HepG2 (cell line): Measurements from ENCODE around the gene GPR162. TPM values are rescaled to one million over a fixed set of nuclear protein-coding genes. Genes with fewer than 3 reads are reported as not detected.

Experiments used
- ATAC-seq: fragments of 200-7000 bp; cut with Tn5 transposase; 3 replicates; pipeline ENCODE4 v1.9.1; 2020; ENCODE audit warnings: mild to moderate bottlenecking, moderate library complexity
- BruUV-seq: library from RNA; stranded (reverse); fragments of 400-500 nt; replicated peaks from 2 replicates; lab custom pipeline; 2021; lab: Mats Ljungman, UMichigan
- CTCF ChIA-PET: fragments of 300-600 bp; formaldehyde crosslinking; extraction: SDS; loops from one replicate; lab custom pipeline; 2021; ENCODE audit warnings: low total read pairs, inconsistent platforms, low intra/inter-chr PET ratio; lab: Yijun Ruan, JAX
- POLR2A ChIA-PET: fragments of 350-600 bp; sonication (Branson Sonifier 250); formaldehyde crosslinking; loops from one replicate; lab custom pipeline; 2020; ENCODE audit warnings: antibody characterized with exemption, inconsistent platforms; lab: Yijun Ruan, JAX
- DNase-seq: peaks from one replicate; pipeline ENCODE4 v3.0.0-alpha.2; 2015; ENCODE audit warnings: low spot score
- FAIRE-seq: peaks from 3 replicates; lab custom pipeline; 2011; peaks lifted over from hg19 to GRCh38; lab: Jason Lieb, UNC
- H2AFZ ChIP-seq: one replicate; pipeline ENCODE4 v1.6.1; 2011; ENCODE audit warnings: low read length, inconsistent platforms
- H3K27ac ChIP-seq: fragments of 300-600 bp; 3 replicates; pipeline ENCODE4 v1.8.0; 2011; ENCODE audit warnings: mixed run types, mild to moderate bottlenecking, mixed read lengths, low read length, inconsistent platforms; ENCODE audit not compliant: insufficient read depth; ENCODE audit errors: extremely low read length
- H3K27me3 ChIP-seq, 2 experiments: fragments of 200-600 bp in 1 of 2; 2 replicates in 1 of 2; 3 replicates in 1 of 2; pipeline versions ENCODE4 v1.6.0 to v1.8.0; 2011; ENCODE audit warnings: low read length in 2 of 2, mild to moderate bottlenecking in 2 of 2, moderate library complexity in 2 of 2, inconsistent platforms in 1 of 2; ENCODE audit not compliant: insufficient read depth in 2 of 2, control insufficient read depth in 1 of 2
- H3K36me3 ChIP-seq, 2 experiments: fragments of 200-600 bp in 1 of 2; replicated peaks in 1 of 2; 2 replicates in 1 of 2; 3 replicates in 1 of 2; pipeline versions ENCODE4 v1.5.1 to v1.8.0; 2011; ENCODE audit warnings: low read length in 2 of 2, inconsistent platforms in 1 of 2; ENCODE audit not compliant: insufficient read depth in 2 of 2, control insufficient read depth in 1 of 2
- H3K4me1 ChIP-seq: 2 replicates; pipeline ENCODE4 v1.5.1; 2012; ENCODE audit warnings: low read length, inconsistent platforms; ENCODE audit not compliant: insufficient read depth
- H3K4me2 ChIP-seq: 2 replicates; pipeline ENCODE4 v1.6.0; 2011; ENCODE audit warnings: low read depth, low read length, inconsistent platforms
- H3K4me3 ChIP-seq, 3 experiments: fragments of 200-600 bp in 1 of 3; sonication (generic), shearing (Covaris generic) in 1 of 3; replicated peaks in 1 of 3; 2 replicates each; pipeline ENCODE4 v1.5.1; 2011 to 2016; ENCODE audit warnings: low read length in 3 of 3, inconsistent platforms in 2 of 3, low read depth in 2 of 3, mild to moderate bottlenecking in 2 of 3, control low read depth in 1 of 3, mixed read lengths in 1 of 3; ENCODE audit not compliant: insufficient read depth in 1 of 3
- H3K79me2 ChIP-seq: one replicate; pipeline ENCODE4 v1.6.1; 2011; ENCODE audit warnings: low read length, inconsistent platforms; ENCODE audit not compliant: insufficient read depth
- H3K9ac ChIP-seq: 2 replicates; pipeline ENCODE4 v1.6.0; 2011; ENCODE audit warnings: mild to moderate bottlenecking, low read depth, low read length, inconsistent platforms; ENCODE audit not compliant: insufficient read depth
- H3K9me3 ChIP-seq: 2 replicates; pipeline ENCODE4 v1.5.1; 2012; ENCODE audit warnings: mild to moderate bottlenecking, low read length
- H4K20me1 ChIP-seq: 2 replicates; pipeline ENCODE4 v1.6.0; 2011; ENCODE audit warnings: inconsistent platforms, mild to moderate bottlenecking, low read length, moderate library complexity; ENCODE audit not compliant: insufficient read depth
- ATF4 ChIP-seq, 2 experiments: fragments of 450-650 bp in 1 of 2; sonication (generic) in 1 of 2; formaldehyde crosslinking; IDR thresholded peaks; 2 replicates each; pipeline versions ENCODE4 v1.5.0 to v1.8.0; 2020 to 2022; ENCODE audit warnings: mild to moderate bottlenecking in 1 of 2, missing genetic modification reagents in 1 of 2
- BCL3 ChIP-seq: sonication (generic); formaldehyde crosslinking; IDR thresholded peaks from 2 replicates; pipeline ENCODE4 v1.5.1; 2020; ENCODE audit warnings: mild to moderate bottlenecking, missing genetic modification reagents, moderate library complexity
- BRCA1 ChIP-seq: sonication (generic); formaldehyde crosslinking; IDR thresholded peaks from 2 replicates; pipeline ENCODE4 v1.4.0; 2020; ENCODE audit warnings: missing genetic modification reagents
- CCDC6 ChIP-seq: sonication (generic); formaldehyde crosslinking; IDR thresholded peaks from 2 replicates; pipeline ENCODE4 v1.8.1; 2022; ENCODE audit warnings: mild to moderate bottlenecking, missing genetic modification reagents, moderate library complexity
- CENPT ChIP-seq: sonication (generic); formaldehyde crosslinking; IDR thresholded peaks from 2 replicates; pipeline ENCODE4 v1.8.0; 2022; ENCODE audit warnings: low read depth, mild to moderate bottlenecking, moderate library complexity, missing genetic modification reagents
- LBX2 ChIP-seq: sonication (generic); formaldehyde crosslinking; IDR thresholded peaks from 2 replicates; pipeline ENCODE4 v1.5.0; 2020; ENCODE audit warnings: missing genetic modification reagents, mild to moderate bottlenecking, borderline replicate concordance
- NR3C1 ChIP-seq: sonication (generic); formaldehyde crosslinking; IDR thresholded peaks from 2 replicates; pipeline ENCODE4 v1.4.0; 2020; ENCODE audit warnings: missing genetic modification reagents
- REPIN1 ChIP-seq: sonication (generic); formaldehyde crosslinking; IDR thresholded peaks from 2 replicates; pipeline ENCODE4 v1.8.0; 2022; ENCODE audit warnings: missing genetic modification reagents, low read depth, mild to moderate bottlenecking, borderline replicate concordance
- SAFB2 ChIP-seq: sonication (generic); formaldehyde crosslinking; IDR thresholded peaks from 2 replicates; pipeline ENCODE4 v1.5.1; 2020; ENCODE audit warnings: missing genetic modification reagents, low read depth, mild to moderate bottlenecking, borderline replicate concordance
- SMC3 ChIP-seq: IDR thresholded peaks from 2 replicates; pipeline ENCODE4 v1.6.1; 2011; ENCODE audit warnings: low read length, improper control_type of control experiment
- TGIF2 ChIP-seq: IDR thresholded peaks from 2 replicates; pipeline ENCODE4 v1.6.1; 2016; ENCODE audit warnings: control low read depth, missing compliant biosample characterization
- ZFX ChIP-seq: sonication (generic); formaldehyde crosslinking; IDR thresholded peaks from 2 replicates; pipeline ENCODE4 v1.4.0; 2020; ENCODE audit warnings: mild to moderate bottlenecking, low read depth, missing genetic modification reagents, moderate library complexity
- ZKSCAN8 ChIP-seq: IDR thresholded peaks from 2 replicates; pipeline ENCODE4 v1.6.1; 2016; ENCODE audit warnings: borderline replicate concordance, missing genetic modification reagents, missing compliant biosample characterization
- ZNF124 ChIP-seq: sonication (generic); formaldehyde crosslinking; IDR thresholded peaks from 2 replicates; pipeline ENCODE4 v1.4.0; 2020; ENCODE audit warnings: missing genetic modification reagents
- ZNF704 ChIP-seq: sonication (generic); formaldehyde crosslinking; IDR thresholded peaks from 2 replicates; pipeline ENCODE4 v1.8.1; 2023; ENCODE audit warnings: mild to moderate bottlenecking, inconsistent platforms, moderate library complexity, missing genetic modification reagents, borderline replicate concordance
- ZNF749 ChIP-seq: sonication (generic); formaldehyde crosslinking; IDR thresholded peaks from 2 replicates; pipeline ENCODE4 v1.8.0; 2022; ENCODE audit warnings: mild to moderate bottlenecking, missing genetic modification reagents, moderate library complexity, borderline replicate concordance
- ZNF784 ChIP-seq: sonication (generic); formaldehyde crosslinking; IDR thresholded peaks from 2 replicates; pipeline ENCODE4 v1.5.1; 2020; ENCODE audit warnings: missing genetic modification reagents, mild to moderate bottlenecking, borderline replicate concordance
- WGBS: methylation state at CpG from one replicate; pipeline ENCODE4 v1.1.6; 2017; ENCODE audit warnings: low lambda C conversion rate; 5-methylcytosine and 5-hydroxymethylcytosine counted together
- in situ Hi-C: cut with HindIII; loops from 2 replicates; pipeline ENCODE4 v1.10.0; 2017; ENCODE audit warnings: low pct_unique_long_range_greater_than_20kb; ENCODE audit not compliant: extremely low pct_ligation_motif_present
- intact Hi-C: fragments of 100-400 bp; cut with micrococcal nuclease; formaldehyde crosslinking; loops from one replicate; pipeline ENCODE4 v1.10.0; 2022; ENCODE audit not compliant: unreplicated experiment
- polyA plus RNA-seq, 8 experiments: library from polyadenylated mRNA; depleted of rRNA in 3 of 8; stranded (reverse) in 7 of 8; unstranded in 1 of 8; fragments of >200 nt; fragmentation: Illumina TruSeq in 4 of 8; extraction: Trizol in 4 of 8; gene quantifications; 2 replicates each; pipeline versions ENCODE4 v1.2.1 to v1.2.3, GENCODE V29; 2011 to 2016; ENCODE audit warnings: low read depth in 4 of 8, missing spikeins in 1 of 8, mixed read lengths in 1 of 8; ENCODE audit not compliant: insufficient read depth in 1 of 8
- total RNA-seq, 5 experiments: library from RNA; depleted of rRNA; stranded (reverse); fragments of >200 nt; fragmentation: Illumina TruSeq; extraction: Trizol; gene quantifications; 2 replicates each; pipeline ENCODE4 v1.2.3, GENCODE V29; 2016; ENCODE audit warnings: low read depth in 1 of 5

The GPR162 gene
- total and polyA plus RNA-seq, 2 of the 13 experiments (the other 11 are each of a cell fraction or from before 2014, with no cell fraction given) = 0.08 TPM; not detected in 1

GRCh38 chr12:6851153-6851920 is 29.7 kb downstream of the GPR162 start, which contains the start of gene CDCA3:
TSS of gene CDCA3 (minus strand) at chr12:6851286. CDS start at chr12:6850952, 334 bp downstream.
- ATAC-seq = peak; percentile 83
- WGBS = under 1% methylated on average over 35 of the region's 37 CpGs
- Histone ChIP-seq H3K9ac (peak within 1 kb of the TSS; percentile 86), H3K27me3 (no peaks in the 10 kb centered on the region), H3K4me2 (peak within 1 kb of the TSS; percentile 92), H3K27ac (peak within 1 kb of the TSS; percentile 82), H3K36me3 (peaks cover 8 to 43% of the 10 kb centered on the region in 2 experiments), H2AFZ (peak within 1 kb of the TSS; percentile 25), H3K4me1 (peaks cover 33% of the 10 kb centered on the region), H4K20me1 (no peaks in the 10 kb centered on the region; the same call in 1 of the 2 replicates), H3K79me2 (peaks cover 37% of the 10 kb centered on the region), H3K4me3 (peak within 1 kb of the TSS; percentile 65 to 95 (median 79)), H3K9me3 (no peaks in the 10 kb centered on the region)
- BruUV-seq = no TSS peak
- in situ Hi-C loops = no loop called here
- peak; percentile 99 for DNase-seq
- intact Hi-C loops = loop anchor here (1.0 kb wide), 1 partner anchor 22 kb away; the partner anchor contains the start of gene SPSB2
- ChIA-PET CTCF (no interaction called here), POLR2A (interaction anchor here (0.8 to 5.2 kb wide), 24 partner anchors 10 to 317 kb away, joined by 3 to 132 read pairs (median 12); partner anchors contain the start of genes C12orf57, COPS7A, GAPDH and GNB3)
- FAIRE-seq = peak; percentile 98
- peak; percentile 48; the same call in 1 of the 2 replicates for TF ChIP-seq REPIN1 (CRISPR knock-in tag)
- TF ChIP-seq NR3C1 (CRISPR knock-in tag) = no peak
- no peak for TF ChIP-seq SMC3
- 0 out of 2 replicates have a peak, but pooled peaks have one; percentile 16 for TF ChIP-seq BRCA1
- TF ChIP-seq ZNF124 (CRISPR knock-in tag) = no peak
- peak; percentile 34; the same call in 1 of the 2 replicates for TF ChIP-seq ZKSCAN8 (CRISPR knock-in tag)
- peak; percentile 56 for TF ChIP-seq TGIF2 (CRISPR knock-in tag)
- 0 out of 2 replicates have a peak, but pooled peaks have one; percentile 4 for TF ChIP-seq BCL3
- TF ChIP-seq ZNF704 = peak; percentile 71; the same call in 1 of the 2 replicates
- TF ChIP-seq CENPT (CRISPR knock-in tag) = 0 out of 2 replicates have a peak, but pooled peaks have one; percentile 14
- TF ChIP-seq ZNF784 (CRISPR knock-in tag) = 0 out of 2 replicates have a peak, but pooled peaks have one; percentile 31
- no peak; a peak in 1 of 4 replicates for TF ChIP-seq ATF4 (CRISPR knock-in tag; IDR thresholded peaks at IDR 0.05)
- TF ChIP-seq ZFX (CRISPR knock-in tag) = peak; percentile 62; the same call in 1 of the 2 replicates
- TF ChIP-seq SAFB2 (CRISPR knock-in tag) = 0 out of 2 replicates have a peak, but pooled peaks have one; percentile 3
- TF ChIP-seq CCDC6 (CRISPR knock-in tag) = peak; percentile 77; the same call in 1 of the 2 replicates
- TF ChIP-seq ZNF749 = peak; percentile 73
- no peak for TF ChIP-seq LBX2
